ENCODE results near the gene ZNF660.
"Not testable (repeated sequence)": the region's sequence is repeated elsewhere in the genome, so short reads cannot be mapped to it uniquely, and the experiment has no call there.

The ZNF660 gene

DNA sequence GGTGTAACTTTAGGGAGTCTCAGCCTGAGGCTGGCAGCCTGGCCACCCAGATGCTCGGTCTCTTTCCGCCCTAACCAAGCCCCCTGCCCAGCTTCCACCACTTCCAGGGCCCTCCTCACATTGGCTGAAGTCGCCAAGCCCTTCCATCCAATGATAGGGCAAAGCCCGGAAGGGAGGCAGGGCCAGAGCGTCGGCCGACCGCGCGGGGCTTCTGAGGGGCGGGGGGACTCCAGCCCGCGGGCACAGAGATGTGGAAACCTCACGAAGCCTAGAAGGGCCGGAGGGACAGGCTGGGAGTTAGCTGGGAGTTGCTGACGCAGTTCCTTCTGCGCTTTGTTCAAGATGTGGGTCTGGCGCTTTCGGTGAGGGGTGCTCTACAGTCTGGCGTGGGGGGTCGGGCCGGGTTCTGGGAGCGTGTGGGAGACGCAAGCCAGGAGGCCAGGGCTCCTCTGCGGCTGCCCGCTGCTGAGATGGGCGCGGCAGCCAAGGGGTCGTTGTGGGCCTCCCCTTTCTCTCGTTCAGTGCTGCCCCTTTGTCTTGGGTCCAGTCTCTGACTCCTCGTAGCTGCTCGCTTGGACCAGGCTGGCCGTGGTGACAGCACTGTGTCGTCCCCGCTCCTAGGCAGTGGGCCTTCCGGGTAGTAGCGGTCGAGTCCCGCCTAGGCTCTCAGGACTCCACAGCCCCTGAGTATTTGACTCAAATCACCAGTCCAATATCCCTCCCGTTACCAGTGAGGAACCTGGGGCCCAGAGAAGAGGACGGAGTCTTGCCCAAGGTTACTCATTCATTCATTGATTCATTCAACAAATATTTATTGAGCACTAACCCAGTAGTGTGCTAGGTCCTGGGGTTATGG is at the start of gene ZNF660:
ZNF660 (plus strand) TSS at position 319 of the 856 bp plus-strand sequence. CDS start 9,230 bp downstream, outside the sequence.
- DNase-seq: peak; percentile 20 to 45 (median 30)

DNA sequence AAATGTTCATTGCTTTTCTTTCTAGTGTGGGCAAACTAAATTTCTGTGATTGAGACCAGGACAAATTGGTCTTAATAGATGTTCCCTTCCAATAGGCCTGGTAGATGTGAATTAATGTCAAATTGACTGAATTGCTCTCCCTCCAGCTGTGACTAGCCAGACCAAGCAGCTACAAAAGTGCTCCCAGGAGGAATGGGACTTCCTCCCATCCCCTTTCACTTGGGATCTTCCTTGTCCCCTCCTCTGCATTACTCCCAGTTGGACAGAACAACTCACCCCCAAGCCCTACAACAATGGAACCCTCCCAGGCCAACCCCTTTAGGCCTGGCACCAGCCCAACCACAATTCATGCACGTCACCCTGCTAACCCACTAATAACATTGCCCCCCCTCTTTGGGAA is 49.4 kb upstream of the ZNF660 start:
- DNase-seq: no peak

DNA sequence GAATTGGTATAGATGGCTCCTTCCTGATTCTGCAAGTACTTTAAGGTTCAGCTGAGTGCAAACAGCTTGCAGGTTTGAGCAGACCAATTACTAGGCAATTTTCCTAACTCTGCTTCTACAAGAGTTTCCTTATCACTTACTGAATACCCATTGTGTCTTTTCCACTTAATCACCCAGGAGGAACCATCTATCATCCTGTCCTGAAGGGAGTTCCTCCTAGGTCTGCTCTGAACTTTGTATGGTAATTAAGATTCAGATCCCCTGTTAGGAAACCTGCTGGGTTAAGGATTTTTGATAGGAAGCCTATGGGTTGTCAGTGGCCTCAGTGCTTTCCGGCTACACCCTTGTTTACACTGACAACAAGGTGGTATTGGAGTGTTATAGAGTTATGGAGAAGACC is 40.0 kb upstream of the ZNF660 start:
- not testable (repeated sequence) for DNase-seq

DNA sequence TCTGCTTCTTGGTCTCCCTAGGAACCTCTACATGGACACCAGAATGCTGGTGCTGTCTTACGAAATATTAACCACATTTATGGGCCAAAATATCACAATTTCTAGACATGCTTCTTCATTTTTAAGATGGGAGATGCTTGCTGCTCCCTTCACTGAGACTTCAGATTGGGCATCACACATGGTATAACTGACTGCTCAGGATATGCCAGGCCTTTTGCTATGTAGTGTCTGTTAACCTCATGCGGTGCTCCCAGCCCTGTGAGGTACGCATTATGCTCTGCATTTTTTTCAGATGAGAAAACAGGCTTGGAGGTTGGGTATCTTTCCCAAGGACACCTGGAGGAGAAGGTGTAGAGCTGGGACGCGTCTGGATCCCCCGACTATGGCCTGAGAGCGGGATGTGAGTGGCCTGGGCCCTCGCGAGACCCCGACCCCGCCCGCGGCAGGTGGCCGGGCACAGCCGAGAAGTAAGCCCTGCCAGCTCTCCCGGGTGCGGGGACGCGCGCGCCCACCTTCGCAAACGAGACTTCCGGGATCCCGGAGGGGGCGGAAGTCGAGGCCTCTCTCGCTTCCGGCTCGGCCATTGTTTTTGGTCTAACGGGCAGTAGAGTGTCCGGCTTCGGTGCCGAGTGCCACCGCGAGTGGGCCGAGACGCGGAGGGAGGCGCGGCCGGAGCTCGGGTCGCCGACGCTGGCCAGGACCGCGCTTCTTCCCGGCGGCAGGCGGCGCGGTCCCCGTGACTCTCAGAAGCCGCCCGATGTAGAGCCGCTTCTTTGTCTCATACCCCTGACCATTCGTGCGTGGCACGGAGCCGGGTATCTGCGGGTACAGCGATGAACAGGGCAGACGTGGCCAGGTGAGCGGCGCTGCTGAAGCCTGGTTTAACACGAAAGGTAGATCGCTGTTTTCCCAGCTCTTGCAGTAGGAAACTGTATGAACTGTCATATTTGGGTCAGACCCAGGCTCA is 29.9 kb upstream of the ZNF660 start, which contains the start of gene ZKSCAN7:
ZKSCAN7 (plus strand) TSS at position 568 of the 967 bp plus-strand sequence. CDS start 1,855 bp downstream, outside the sequence.
- DNase-seq: peak; percentile 54 to 60 (median 56)

DNA sequence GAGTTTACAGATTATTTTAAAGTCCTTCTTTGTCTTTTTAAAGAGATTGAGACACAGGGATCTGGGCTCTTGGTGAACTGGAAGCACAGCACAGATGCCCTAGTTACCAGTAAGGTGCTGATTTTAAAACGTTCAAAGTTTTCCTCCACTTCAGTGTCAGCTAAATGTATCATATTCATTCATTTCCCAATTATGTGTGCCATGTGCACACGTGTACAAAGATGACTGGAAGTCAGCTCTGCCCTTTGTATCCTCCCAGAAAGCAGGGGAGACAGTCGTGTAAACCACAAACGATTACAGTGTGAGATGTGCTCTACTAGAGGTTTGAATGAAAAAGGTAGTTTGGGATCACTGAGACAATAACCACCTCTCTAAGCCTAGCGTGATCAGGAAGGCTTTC is 29.0 kb upstream of the ZNF660 start:
- DNase-seq: no peak

DNA sequence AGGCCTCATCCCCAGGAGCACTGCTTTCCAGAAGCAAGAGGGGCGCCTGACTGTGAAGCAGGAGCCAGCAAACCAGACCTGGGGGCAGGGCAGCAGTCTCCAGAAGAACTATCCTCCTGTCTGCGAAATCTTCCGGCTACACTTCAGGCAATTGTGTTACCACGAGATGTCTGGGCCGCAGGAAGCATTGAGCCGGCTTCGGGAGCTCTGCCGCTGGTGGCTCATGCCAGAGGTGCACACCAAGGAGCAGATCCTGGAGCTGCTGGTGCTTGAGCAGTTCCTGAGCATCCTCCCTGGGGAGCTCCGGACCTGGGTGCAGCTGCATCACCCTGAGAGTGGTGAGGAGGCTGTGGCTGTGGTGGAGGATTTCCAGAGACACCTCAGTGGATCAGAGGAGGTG is 27.7 kb upstream of the ZNF660 start:
- no peak for DNase-seq

DNA sequence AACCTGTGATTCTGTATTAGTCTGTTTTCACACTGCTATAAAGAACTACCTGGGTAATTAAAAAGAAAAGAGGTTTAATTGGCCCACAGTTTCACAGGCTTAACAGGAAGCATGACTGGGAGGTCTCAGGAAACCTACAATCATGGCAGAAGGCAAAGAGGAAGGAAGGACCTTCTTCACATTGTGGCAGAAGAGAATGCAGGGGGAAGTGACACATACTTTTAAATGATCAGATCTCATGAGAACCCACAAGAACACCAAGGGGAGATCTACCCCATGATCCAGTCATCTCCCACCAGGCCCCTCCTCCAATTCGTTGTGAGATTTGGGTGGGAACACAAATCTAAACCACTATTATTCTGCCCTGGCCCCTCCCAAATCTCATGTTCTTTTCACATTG is 23.7 kb upstream of the ZNF660 start:
- no peak for DNase-seq

DNA sequence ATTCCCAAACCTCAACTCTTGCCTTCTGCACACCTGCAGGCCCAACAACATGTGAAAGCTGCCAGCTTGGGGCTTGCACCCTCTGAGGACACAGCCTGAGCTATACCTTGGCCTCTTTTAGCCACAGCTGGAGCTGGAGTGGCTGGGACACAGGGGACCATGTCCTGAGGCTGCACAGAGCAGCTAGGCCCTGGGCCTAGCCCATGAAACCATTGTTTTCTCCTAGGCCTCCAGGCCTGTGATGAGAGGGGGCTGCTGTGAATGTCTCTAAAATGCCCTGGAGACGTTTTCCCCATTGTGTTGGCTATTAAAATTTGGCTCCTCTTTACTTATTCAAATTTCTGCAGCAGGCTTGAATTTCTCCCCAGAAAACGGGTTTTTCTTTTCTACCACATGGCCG is 22.6 kb upstream of the ZNF660 start:
- no peak for DNase-seq

DNA sequence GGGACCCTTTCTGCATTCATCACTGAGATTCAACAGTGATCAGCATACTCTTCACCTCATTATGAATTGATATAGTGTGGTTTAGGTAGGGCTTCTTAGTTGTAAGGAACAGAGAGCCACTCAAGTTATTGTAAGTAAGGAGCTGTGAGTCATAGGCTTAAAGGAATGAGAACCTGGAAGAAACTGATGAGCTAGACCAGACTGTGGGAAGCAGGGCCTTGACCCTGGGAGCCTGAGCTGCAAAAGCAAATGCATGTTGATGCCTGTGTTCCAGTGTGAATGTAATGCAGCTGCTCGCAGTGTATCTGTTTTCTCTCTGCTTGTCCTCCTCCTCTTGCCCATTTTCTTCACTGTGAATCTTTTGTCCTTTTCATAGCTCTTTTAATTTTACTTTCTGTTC is 16.2 kb upstream of the ZNF660 start:
- no peak for DNase-seq

DNA sequence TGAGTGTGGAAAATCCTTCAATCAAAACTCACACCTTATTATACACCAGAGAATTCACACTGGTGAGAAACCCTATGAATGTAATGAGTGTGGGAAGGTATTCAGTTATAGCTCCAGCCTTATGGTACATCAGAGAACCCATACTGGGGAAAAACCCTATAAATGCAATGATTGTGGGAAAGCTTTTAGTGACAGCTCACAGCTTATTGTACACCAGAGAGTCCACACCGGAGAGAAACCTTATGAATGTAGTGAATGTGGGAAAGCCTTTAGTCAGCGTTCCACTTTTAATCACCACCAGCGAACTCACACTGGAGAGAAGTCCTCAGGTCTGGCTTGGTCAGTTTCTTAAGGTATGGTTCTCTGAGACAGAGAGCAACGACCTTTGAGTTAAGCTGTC is 13.7 kb upstream of the ZNF660 start:
- DNase-seq: no peak

DNA sequence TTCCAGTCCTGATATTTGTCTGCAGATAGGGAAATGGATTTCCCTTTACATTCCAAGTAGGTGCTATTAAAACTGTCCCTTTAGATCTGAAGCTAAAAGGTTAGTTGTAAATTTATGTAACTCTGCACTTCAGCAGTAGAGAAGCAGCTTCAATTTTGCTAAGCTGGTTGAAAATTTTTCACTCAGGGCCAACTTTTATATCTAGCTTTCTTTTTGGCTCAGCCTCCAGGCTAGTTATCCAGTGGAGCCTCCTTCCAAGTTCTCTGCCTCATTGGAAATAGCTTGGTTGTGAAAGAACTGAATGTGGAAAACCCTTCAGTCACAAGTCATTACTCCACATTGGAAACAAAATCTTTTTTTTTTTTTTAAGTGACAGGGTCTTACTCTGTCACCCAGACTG is 8.2 kb upstream of the ZNF660 start:
- no peak for DNase-seq

DNA sequence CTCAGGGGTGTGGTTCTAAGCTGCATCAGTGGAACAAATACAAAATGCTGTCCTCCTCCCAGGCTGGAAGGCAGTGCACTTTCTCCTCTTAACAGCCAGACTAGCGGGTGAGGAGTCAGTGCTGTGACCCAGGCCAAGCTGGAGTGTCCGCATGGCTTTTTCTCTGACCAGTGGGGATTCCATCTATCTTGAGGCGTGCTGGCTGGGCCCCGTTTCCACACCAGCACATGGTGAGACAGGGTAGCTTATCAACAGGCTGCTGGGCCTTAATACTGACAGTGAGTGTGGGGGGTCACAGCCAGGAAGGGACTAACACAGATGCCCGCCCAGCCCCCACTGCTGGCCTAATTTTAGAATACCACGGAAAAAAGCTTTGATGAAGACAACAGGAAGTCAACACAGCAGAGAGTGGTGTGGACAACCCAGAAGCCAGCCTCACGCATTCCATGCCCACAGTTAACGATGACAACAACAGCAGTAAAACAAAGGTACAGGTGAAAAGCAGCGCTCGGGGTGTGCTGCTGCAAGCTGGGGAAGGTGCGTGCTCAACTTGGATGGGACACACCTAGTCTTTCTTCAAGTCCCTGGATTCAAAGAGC is 7.3 kb upstream of the ZNF660 start:
- not testable (repeated sequence) for DNase-seq

DNA sequence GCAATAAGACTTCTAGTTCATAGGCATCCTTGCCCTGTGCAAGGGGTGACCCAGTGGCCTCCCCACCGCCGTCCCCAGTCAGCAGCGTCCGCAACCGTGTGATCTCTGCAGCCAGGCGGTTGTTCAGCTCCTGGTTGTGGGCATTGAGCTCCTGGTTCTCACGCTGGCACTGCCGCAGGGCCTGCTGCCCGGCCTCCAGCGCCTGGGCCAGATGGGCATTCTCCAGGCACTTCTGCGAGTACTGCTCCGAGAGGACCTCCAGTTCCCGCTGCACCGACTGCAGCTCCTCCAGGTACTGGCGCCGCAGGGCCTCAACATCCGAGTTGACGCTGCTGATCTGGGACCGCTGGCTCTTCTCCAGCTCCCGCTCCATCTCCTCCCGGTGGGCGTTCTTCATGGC is 6.4 kb upstream of the ZNF660 start:
- not testable (repeated sequence) for DNase-seq

DNA sequence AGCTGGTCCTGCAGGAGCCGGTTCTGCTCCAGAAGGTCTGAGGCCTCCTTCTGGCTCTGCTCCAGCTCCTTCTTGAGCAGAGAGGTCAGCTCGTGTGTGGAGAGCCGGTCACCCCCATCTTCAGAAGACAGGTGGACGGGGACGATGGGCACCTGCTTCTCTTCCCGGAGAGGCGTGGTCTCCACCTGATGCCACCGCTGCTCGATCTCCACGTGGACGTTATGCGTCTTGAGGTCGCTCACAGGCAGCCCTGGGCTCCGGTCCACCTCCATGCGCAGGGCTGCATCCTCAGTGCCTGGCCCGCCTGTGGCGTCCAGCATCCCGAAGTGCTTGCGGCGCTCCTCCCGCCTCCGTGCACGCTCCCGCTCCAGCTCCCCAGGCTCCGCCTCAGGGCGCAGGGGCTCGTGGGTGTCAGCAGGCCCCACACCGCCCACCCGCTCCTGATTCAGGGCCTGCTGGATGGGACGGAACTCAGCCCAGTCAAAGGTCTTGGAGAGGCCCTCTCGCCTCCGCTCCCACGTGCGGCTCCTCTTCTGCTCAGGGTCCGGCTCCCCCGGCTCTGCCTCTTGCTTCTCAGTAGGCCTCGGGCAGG is 5.7 kb upstream of the ZNF660 start:
- not testable (repeated sequence) for DNase-seq

DNA sequence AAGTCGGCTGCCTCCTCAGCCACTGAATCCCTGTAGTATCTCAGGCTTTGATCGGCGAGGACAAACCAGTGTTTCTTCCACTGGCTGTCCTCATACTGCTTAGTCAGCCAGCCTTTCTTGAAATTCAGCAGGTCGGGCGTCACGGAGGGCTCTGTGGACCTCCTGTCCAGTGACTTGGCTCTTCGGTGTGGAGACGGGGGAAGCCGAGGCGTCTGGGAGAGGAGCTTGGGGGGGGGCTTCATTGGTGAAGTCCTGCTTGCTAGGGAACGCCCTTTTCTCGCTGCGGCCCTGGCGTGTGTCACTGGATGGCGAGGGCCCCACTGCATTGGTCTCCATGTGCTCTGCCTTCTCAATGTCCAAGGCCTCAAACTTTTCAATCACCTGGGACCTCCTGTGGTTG is 5.0 kb upstream of the ZNF660 start:
- DNase-seq: not testable (repeated sequence)

DNA sequence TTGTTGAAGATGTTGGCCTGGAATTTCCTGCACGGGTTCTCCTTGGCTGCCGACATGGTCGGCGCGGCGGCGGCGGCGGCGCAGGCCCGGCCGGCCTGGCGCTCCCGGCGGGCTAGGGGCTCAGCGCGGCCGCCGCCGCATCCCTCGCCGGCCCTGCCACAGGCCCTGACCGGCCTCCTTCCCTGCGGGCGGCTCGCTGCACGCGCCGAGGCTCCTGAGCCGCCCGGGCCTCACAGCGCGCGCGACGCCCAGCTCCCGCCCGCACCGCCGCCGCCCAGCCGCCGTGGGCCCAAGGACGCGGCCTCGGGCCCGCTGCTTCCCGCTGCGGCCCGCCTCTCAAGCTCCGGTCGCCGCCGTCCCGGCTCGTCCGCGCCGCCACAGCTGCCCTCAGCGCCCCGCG is 3.8 kb upstream of the ZNF660 start:
- not testable (repeated sequence) for DNase-seq

DNA sequence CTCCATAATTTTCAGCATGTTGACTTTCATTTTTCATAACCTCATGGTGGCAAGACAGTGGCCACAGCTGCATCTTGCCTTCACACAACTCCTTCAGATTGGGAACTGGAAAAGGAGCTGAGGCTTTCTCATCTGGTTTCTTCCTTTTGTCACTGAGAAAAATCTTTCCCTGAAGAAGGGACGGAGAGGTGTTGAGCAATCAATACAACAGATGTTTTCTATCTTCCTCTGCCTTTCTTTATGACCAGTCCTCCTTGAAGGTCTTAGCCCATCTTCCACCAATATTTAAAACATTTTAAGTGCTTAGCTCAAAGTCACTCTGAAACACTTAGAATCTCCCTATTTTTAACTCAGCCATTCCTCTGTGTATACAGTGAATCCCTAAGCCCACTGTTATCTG is 11.9 kb downstream of the ZNF660 start:
- DNase-seq: no peak

DNA sequence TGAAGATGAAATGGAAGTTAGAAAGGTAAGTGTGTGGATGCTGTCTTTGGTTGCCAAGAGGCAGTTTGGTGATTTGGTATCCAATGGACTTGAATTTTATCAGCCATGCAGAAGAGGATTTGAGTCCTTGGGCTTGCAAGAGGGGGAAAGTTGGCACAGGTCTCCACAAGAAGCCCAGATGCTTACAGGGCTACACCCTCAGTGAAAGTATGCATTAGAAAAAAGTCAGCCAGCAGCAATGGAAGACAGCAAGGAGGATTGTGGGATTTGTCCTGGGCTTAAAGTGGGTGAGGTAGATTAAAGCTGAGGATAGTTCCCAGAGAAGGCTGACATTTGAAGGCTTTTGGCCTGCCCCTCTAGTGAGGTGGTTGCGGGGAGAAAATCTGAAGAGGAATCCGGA is 17.0 kb downstream of the ZNF660 start:
- DNase-seq: no peak

DNA sequence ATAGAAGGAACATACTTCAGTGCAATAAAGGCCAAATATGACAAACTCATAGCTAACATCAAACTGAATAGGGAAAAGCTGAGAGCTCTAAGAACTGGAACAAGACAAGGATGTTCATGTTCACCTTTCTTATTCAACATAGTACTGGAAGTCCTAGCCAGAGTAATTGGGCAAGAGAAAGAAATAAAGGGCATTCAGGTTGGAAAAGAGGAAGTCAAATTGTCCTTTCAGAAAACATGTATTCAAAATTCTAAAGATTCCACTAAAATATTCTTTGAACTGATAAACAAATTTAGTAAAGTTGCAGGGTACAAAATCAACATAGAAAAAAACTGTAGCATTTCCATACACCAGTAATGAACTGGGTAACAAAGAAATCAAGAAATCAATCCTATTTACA is 27.9 kb downstream of the ZNF660 start:
- DNase-seq: no peak

DNA sequence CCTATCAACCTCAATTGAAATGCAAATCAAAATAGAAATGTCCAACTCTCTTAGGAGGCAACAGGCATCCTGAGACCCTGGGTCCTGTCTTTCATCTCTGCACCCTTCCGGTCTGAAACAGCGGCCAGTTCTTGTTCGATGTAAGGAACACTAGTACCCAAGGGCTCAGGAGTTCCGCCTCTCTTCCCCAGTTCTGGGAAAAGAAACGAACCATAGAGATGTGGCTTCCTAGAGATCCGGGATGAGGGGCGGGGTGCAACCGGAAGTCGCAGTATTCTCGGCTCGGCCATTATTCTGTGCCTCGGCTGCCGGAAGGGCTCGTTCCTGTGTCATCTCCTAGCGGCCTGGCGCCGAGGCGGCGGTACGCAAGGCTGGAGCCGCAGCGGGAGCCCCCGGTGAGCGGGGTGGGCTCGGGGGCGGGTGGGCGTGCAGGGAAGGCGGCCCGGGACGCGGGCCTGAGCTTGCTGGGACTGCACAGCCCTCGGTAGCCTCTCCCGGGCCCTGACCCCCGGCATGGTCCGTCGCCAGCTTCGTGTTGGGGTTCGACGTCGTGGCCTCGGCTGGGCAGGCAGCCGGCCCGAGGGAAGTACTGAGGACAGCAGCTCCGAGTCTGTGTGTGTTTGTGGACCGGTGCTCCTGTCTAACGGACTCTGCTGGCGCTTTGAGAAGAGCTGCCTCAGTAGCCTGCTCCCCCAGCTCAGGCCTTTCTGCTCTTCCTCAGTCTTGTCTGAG is 40.2 kb downstream of the ZNF660 start, which contains the start of gene ZNF197:
ZNF197 (plus strand) TSS at position 288 of the 732 bp plus-strand sequence. CDS start 4,119 bp downstream, outside the sequence.
- DNase-seq: peak; percentile 88 to 92 (median 89)

DNA sequence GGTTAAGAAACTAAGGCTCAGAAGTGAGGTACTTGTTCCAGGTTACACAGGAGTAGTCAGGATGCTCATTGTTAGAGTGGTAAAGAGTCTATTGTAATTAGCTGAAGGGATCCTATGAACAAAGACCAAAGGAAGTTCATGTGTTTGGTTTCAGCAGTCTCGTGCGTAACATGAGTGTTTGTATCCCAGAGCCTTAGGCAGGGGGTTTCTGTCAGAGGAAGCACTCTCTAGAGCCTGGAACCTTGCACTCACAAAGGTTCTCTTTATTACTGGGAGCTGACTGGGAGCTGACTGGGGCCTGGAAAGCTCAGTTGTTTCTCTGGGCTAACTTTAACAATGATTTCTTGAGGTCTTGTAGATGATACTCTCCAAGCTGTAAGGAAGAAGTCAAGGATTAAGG is 44.0 kb downstream of the ZNF660 start:
- no peak for DNase-seq

DNA sequence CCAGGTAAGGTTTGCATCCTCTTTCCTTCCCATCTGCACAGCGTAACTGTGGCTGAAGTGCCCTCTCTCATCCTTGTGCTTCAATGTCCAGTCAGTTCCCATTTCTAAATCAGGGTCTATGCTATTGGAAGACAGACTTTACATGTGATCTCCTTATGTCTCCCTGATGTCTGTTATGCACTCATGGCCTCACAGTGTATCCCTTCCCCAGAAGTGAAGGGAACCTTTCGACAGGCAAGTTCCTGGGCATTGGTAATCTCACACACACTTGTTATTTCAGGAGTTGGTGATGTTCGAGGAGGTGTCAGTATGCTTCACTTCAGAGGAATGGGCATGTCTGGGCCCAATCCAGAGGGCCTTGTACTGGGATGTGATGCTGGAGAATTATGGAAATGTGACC is 47.4 kb downstream of the ZNF660 start:
- no peak for DNase-seq
